ENCODE data around the gene EEFSEC. TPM values are rescaled to one million over a fixed set of nuclear protein-coding genes. Genes with fewer than 3 reads are reported as not detected.

Gene EEFSEC
- total and polyA plus RNA-seq, 11 donors, result 17.5 to 48.0 (median 22.5) TPM

- Histone ChIP-seq H3K27me3 (peaks cover 0 to 20% (median 0%) of the 10 kb centered on the region in 9 donors), H3K4me3 (no peak overlapping the region), H3K9me3 (no peaks in the 10 kb centered on the region), H3K27ac (no peak overlapping the region), H3K4me1 (peaks cover 0 to 14% (median 4%) of the 10 kb centered on the region in 12 donors), H3K36me3 (no peaks in the 10 kb centered on the region)
- TF ChIP-seq CTCF (IDR thresholded peaks at IDR 0.05) (no peak), POLR2A (IDR thresholded peaks at IDR 0.05) (no peak)
- intact Hi-C loops (cut with DNase I), result loop anchor here in 8 of 10 donors (2.0 to 10.0 kb wide), 7 partner anchors 57 to 328 kb away; no protein-coding TSS in a partner anchor
- ATAC-seq (peak in 3 of 4 donors; percentile 15 to 29 (median 28)), DNase-seq (no peak)
- 79 to 85% (median 81%) methylated on average over 16 to 23 of the region's 23 CpGs for WGBS, 4 donors
Observed at GRCh38 chr3:128425142-128425845, 272.0 kb downstream of the EEFSEC start.

GRCh38 chr3:128425846-128426127 is 272.5 kb downstream of the EEFSEC start:
- Histone ChIP-seq H3K27ac (no peak overlapping the region), H3K4me3 (no peak overlapping the region), H3K9me3 (no peaks in the 10 kb centered on the region), H3K27me3 (peaks cover 0 to 25% (median 0%) of the 10 kb centered on the region in 9 donors), H3K4me1 (peaks cover 0 to 14% (median 4%) of the 10 kb centered on the region in 12 donors), H3K36me3 (no peaks in the 10 kb centered on the region)
- no peak for TF ChIP-seq POLR2A (IDR thresholded peaks at IDR 0.05)
- no peak for TF ChIP-seq CTCF (IDR thresholded peaks at IDR 0.05)
- no peak for ATAC-seq
- no peak for DNase-seq
- WGBS, 4 donors, result 20 to 83% (median 79%) methylated on average over 1 to 8 of the region's 8 CpGs
- intact Hi-C loops (cut with DNase I), result loop anchor here (1.0 to 10.0 kb wide), 13 partner anchors 57 to 328 kb away; no protein-coding TSS in a partner anchor

- Histone ChIP-seq H3K27ac (no peak overlapping the region), H3K36me3 (no peaks in the 10 kb centered on the region), H3K9me3 (no peaks in the 10 kb centered on the region), H3K4me1 (peaks cover 0 to 14% (median 4%) of the 10 kb centered on the region in 12 donors), H3K27me3 (peaks cover 0 to 30% (median 1%) of the 10 kb centered on the region in 9 donors), H3K4me3 (peak overlapping the region in 10 of 12 donors; percentile 12 to 50 (median 34))
- 9 to 13% (median 10%) methylated on average over 42 to 66 of the region's 66 CpGs for WGBS, 4 donors
- ATAC-seq, result peak; percentile 21 to 93 (median 80)
- no peak for TF ChIP-seq POLR2A (IDR thresholded peaks at IDR 0.05)
- peak; percentile 52 to 99 (median 89) for TF ChIP-seq CTCF (IDR thresholded peaks at IDR 0.05)
- intact Hi-C loops (cut with DNase I), result loop anchor here (1.0 to 10.0 kb wide), 13 partner anchors 56 to 329 kb away; no protein-coding TSS in a partner anchor
- DNase-seq, result peak in 4 of 5 donors; percentile 36 to 83 (median 46)
Observed at GRCh38 chr3:128426128-128426921, 273.0 kb downstream of the EEFSEC start.
